HK-2 (cell line): ENCODE data around the gene FRZB.
"Not testable (repeated sequence)": the region's sequence is repeated elsewhere in the genome, so short reads cannot be mapped to it uniquely, and the experiment has no call there.

ENCODE experiments used
- DNase-seq: peaks from one replicate; pipeline ENCODE4 v3.0.0-alpha.2; 2018; ENCODE audit not compliant: unreplicated experiment

The FRZB gene

GRCh38 chr2:182890305-182890704, 23.9 kb upstream of the FRZB start:
- DNase-seq: no peak

- DNase-seq: no peak
Measured at GRCh38 chr2:182887753-182888415, 21.4 kb upstream of the FRZB start.

DNA sequence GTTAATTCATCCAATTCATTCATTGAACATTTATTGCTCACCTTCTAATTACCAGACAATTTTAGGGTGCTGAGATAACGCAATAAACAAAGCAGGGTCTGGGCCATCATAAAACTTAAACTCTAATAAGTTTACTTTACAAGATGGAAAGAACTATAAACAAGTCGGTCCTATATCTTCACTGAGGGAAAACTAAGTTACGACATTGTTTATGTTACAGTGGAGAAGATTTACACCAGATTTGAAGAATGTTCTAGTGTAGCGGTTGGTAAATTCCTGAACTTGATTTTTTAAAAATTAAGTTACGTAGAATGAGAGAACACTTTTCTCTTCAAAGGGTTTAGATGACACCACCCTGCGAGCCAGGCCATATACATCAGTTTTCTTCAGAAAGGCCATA, 20.7 kb upstream of the FRZB start:
- no peak for DNase-seq

DNA sequence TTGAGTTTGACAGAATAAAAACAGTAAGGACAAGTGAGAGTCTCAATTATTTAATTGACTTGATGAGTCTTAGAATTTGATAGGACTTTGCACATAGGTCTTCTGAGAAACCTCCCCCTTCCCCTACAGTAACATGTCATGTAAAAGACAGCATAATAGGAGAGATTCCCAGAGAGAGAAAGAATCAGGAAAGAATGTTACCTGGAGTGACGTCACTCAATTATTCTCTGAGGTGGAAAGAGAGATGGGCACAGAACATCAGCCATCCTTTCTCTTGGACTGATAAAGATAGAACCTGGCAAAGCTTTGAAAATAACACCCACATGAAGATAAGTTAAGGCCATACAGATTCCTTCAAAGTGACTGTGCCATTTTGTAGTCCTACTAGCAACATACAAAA, 19.3 kb upstream of the FRZB start:
- DNase-seq: no peak

DNA sequence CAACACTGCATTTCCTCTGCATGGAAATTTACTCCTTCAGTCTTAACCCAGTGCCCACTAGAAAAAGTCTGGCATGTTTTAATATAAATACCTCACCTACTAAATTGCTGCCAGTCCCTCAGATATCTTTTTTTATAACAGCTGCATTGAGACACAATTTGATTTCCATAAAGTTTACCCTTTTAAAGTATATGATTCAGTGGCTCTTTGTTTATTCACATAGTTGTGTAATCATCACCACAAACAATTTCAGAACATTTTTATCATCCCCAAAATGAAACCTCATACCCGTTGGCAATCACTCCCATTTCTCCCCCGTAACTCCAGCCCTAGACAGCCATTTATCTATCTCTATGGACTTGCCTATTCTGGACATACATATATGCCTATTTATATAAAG, 17.0 kb upstream of the FRZB start:
- no peak for DNase-seq

DNA sequence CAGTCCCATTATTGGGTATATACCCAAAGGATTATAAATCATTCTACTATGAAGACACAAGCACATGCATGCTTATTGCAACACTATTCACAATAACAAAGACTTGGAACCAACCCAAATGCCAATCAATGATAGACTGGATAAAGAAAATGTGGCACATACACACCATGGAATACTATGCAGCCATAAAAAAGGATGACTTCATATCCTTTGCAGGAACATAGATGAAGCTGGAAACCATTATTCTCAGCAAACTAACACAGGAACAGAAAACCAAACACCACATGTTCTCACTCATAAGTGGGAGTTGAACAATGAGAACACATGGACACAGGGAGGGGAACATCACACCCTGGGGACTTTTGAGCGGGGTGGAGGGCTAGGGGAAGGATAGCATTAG, 13.7 kb upstream of the FRZB start:
- DNase-seq: not testable (repeated sequence)

GRCh38 chr2:182876653-182877052, 10.2 kb upstream of the FRZB start:
- DNase-seq: not testable (repeated sequence)

DNA sequence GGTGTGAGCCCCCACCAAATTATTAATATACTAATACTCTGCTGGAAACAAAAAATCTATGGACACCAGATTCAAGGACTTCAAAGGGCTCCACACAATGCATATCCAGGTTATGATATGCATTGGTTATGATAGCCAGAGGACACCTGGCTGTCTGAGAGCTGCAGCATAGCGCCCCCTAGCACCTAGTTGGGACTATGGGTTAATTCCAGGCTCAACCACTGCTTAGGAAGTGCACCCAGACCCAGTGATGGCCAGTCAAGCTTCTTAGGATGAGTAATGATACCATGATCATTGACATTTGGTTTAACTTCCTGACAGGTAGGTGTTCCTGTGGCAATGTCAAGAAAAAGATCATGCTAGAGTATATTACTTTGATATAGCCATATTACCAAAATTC, 3.8 kb upstream of the FRZB start:
- DNase-seq: no peak

GRCh38 chr2:182868054-182868796, 1.8 kb upstream of the FRZB start:
- DNase-seq: no peak

DNA sequence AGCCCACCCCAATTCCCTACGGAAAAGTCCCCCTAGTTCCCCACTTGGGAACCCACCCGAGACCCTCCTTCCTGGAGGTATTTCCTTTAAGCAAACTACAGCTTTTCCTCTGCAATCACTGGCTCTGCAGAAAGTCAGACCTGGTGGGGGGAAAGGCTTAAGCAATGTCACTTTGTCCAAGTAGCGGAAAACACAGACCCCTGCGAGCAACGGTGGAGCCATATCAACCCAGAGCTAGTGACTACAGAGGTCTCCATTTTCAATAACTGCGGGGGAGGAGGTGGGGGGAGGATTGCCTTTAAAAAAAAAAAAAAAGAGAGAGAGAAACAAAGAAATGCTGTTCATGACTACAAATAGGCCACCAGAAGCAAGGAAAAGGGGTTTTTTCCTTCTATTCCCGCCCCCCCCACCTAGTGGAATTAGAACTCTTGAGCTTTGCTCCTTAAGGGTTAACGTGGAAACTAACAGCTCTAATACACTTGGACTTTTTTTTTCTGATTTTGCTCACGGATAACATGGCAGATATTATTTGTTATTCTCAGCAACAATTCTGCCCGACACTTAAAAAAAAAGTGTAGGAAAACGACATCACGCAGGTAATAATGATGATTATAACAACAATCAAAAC, 1.1 kb upstream of the FRZB start:
- no peak for DNase-seq

- no peak for DNase-seq
Measured at GRCh38 chr2:182866095-182866460, 359 bp downstream of the FRZB start.

DNA sequence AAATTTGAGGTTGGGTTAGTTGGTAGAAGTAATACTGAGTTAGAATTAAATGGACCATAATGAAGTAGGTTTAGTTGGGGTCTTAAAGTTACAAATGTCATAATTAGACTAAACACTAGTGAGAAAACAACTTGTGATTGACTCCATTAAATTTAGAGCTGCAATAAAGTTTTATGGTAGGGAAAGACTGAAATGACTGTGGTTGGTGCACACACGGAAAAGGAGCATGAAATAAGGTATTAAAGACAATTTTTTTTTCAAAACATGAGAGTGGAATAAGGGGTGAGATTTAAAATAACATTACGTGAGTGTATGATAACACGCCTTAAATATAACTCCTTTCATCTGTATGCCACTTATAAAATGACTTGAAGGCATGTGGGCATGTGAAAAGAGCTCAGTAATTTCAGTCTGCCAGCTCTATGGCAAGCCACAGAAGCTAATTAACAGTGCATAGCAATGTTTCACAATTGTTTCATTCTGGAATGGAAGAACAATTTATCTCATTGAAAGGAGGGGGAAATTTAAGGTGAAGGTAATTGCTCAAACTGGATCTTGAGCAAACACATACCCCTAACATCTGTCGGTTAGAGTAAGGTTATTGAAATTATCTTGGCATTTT, 1.4 kb downstream of the FRZB start:
- no peak for DNase-seq

GRCh38 chr2:182863642-182864041, 2.8 kb downstream of the FRZB start:
- DNase-seq: no peak

GRCh38 chr2:182862091-182862490, 4.3 kb downstream of the FRZB start:
- no peak for DNase-seq

DNA sequence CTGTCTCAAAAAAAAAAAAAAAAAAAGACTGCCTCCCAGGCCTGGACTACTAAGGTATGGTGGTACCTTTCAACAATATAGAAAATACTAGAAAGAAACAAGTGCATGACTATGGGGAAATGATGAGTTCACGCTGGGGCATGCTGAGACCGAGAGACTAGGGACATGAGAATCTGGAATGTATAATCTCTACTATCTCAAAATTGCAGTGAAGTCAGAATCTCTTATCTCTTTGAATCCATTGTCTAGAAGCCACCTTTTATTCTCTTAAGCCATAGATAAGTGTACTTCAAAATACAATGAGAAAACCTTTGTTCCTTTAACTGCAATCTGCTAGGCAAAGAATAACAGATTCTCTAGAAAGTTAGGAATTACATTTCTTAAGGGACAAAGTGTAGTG, 5.6 kb downstream of the FRZB start:
- no peak for DNase-seq

GRCh38 chr2:182858671-182859070, 7.8 kb downstream of the FRZB start:
- no peak for DNase-seq

DNA sequence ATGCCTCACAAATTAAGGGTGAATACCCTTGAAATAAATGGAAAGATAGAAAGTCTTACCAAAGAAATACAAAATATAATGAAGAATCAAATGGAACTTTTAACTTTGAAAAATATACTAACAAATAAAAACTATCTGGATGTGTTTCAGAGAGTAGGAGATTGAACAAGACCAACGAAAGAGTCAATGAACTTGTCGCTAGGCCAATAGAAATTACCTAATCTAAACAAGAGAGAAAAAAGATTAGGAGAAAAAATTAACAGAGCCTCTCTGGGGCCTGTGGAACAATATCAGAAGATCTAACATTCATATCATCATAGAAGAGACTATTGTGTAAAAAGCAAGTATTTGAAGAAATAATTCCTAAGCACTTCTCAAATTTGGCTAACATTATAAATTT, 11.1 kb downstream of the FRZB start:
- no peak for DNase-seq

DNA sequence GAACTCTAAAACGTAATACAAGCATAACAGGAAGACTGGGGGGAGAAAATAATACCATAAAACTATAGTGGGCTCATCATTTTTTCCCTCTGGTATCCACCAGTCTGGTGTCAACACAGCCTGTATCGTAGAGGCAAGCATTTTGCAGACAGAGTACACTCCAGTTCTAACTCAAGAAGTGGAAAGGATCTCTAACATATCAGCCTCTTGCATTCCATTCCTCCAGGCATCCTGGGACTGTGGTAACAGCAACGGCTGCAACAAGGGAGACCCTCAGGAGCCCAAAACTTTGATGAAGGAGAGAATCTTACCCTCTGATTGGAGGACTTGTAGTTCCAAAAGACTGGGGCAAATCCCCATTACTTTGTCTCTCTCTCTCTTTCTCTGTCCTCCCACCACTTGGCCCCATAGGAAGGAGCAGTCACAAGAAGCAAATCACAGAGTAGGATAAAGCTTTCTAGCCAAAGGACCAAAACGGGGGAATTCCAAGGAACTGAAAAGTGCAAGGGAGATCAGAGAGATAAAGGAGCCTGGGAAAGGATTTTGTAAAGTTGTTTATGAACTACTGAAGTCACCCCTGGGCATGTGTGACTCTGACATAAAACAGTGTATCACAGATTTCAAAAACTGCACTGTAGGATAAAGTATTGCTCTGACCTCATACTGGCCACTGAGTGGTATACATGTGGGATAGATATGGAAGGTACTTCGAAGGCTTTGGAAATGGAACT, 11.9 kb downstream of the FRZB start:
- no peak for DNase-seq

DNA sequence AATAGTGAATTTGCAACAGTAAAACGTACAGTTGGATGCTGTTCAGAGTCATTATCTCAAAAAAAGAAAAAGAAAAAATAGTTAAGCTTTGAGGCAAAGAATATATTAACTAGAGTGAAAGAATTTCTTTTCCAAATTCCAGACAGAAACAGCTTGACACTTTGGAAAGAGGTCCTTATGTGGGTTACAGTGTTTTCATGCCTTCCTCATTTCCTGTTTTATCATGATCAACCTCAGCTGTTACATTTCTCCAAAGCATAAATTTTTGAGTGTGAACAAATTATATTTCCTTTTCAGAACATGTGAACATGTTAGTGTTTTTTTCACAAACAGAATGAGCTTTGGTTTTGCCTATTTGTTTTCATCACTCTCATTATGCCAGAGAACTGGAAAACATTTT, 13.6 kb downstream of the FRZB start:
- DNase-seq: no peak

GRCh38 chr2:182852090-182852489, 14.3 kb downstream of the FRZB start:
- peak; percentile 10 for DNase-seq

DNA sequence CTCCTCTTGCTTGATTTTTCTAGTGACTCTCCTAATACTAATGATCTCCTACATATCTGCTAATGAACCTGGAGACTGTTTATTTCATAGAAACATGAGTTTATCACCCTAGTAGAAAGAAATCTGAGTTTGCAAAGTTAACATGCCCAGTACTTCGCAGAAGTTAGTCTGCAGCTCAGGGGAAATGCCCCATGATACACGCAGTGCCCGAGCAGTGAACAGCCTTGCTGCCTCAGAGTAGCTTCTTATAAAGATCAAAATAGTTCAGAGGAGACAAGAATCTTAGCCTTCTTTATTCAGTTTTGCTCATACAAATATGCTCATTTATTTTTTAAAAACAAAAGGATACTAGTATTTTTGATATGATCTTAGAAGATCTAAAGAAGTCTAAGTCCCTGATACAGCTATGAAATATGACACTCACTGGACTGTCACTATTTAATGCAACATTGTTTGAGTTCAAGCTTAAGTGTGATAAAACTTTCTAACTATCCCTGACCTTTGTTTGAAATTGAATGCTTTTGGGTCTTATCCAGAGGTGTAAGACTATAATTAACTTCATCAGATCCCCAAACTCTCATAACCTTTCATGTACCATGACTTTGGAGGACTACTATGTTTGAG, 20.5 kb downstream of the FRZB start:
- DNase-seq: no peak

GRCh38 chr2:182836451-182836850, 30.0 kb downstream of the FRZB start:
- no peak for DNase-seq
